HepG2 (cell line): ENCODE measurements around the gene PNPLA2. TPM values are rescaled to one million over a fixed set of nuclear protein-coding genes. Genes with fewer than 3 reads are reported as not detected.

Experiments
- AGO2 ChIP-seq: fragments of 200-400 bp; formaldehyde crosslinking; optimal IDR thresholded peaks from 2 replicates; pipeline ENCODE3; 2017; ENCODE audit warnings: mild to moderate bottlenecking, low read depth, low read length, moderate library complexity
- ARHGAP35 ChIP-seq: sonication (generic); formaldehyde crosslinking; IDR thresholded peaks from 2 replicates; pipeline ENCODE4 v1.9.0; 2022; ENCODE audit warnings: mild to moderate bottlenecking, inconsistent platforms, moderate library complexity, missing genetic modification reagents, borderline replicate concordance
- BRD4 ChIP-seq: sonication (generic); formaldehyde crosslinking; IDR thresholded peaks from 2 replicates; pipeline ENCODE4 v1.4.0; 2020; ENCODE audit warnings: missing genetic modification reagents
- CEBPB ChIP-seq: IDR thresholded peaks from 2 replicates; pipeline ENCODE4 v1.6.1; 2011; ENCODE audit warnings: low read depth, low read length, improper control_type of control experiment, borderline replicate concordance
- FOSL2 ChIP-seq: sonication (generic); formaldehyde crosslinking; IDR thresholded peaks from 2 replicates; pipeline ENCODE4 v1.4.0; 2020; ENCODE audit warnings: missing genetic modification reagents
- HES4 ChIP-seq: sonication (generic); formaldehyde crosslinking; IDR thresholded peaks from 2 replicates; pipeline ENCODE4 v1.9.0; 2021; ENCODE audit warnings: mild to moderate bottlenecking, missing genetic modification reagents, borderline replicate concordance
- HOXA5 ChIP-seq: sonication (generic); formaldehyde crosslinking; IDR thresholded peaks from 2 replicates; pipeline ENCODE4 v1.4.0; 2020; ENCODE audit warnings: missing genetic modification reagents
- KDM5B ChIP-seq: sonication (generic); formaldehyde crosslinking; IDR thresholded peaks from 2 replicates; pipeline ENCODE4 v1.4.0; 2020; ENCODE audit warnings: missing genetic modification reagents, mild to moderate bottlenecking, borderline replicate concordance
- KLF11 ChIP-seq: IDR thresholded peaks from 2 replicates; pipeline ENCODE4 v1.6.1; 2016; ENCODE audit warnings: missing compliant biosample characterization
- MTF1 ChIP-seq: sonication (generic); formaldehyde crosslinking; IDR thresholded peaks from 2 replicates; pipeline ENCODE4 v1.5.0; 2020; ENCODE audit warnings: missing genetic modification reagents
- NFE2 ChIP-seq: sonication (generic); formaldehyde crosslinking; IDR thresholded peaks from 2 replicates; pipeline ENCODE4 v1.4.0; 2020; ENCODE audit warnings: missing genetic modification reagents
- NR2F6 ChIP-seq, 2 experiments: IDR thresholded peaks; 2 replicates each; pipeline ENCODE4 v1.6.1; 2016; ENCODE audit warnings: antibody characterized with exemption in 1 of 2, mild to moderate bottlenecking in 1 of 2
- SMAD9 ChIP-seq: sonication (generic); formaldehyde crosslinking; IDR thresholded peaks from 2 replicates; pipeline ENCODE4 v1.5.1; 2020; ENCODE audit warnings: mild to moderate bottlenecking, missing genetic modification reagents
- SPEN ChIP-seq: sonication (generic); formaldehyde crosslinking; IDR thresholded peaks from 2 replicates; pipeline ENCODE4 v1.5.1; 2020; ENCODE audit warnings: low read depth, mild to moderate bottlenecking, missing genetic modification reagents
- SYNCRIP ChIP-seq: fragments of 200-400 bp; formaldehyde crosslinking; IDR thresholded peaks from 2 replicates; pipeline ENCODE4 v1.6.1; 2018; ENCODE audit warnings: mild to moderate bottlenecking, low read depth, low read length; ENCODE audit not compliant: insufficient read depth
- TBX2 ChIP-seq: sonication (generic); formaldehyde crosslinking; IDR thresholded peaks from 2 replicates; pipeline ENCODE4 v1.5.0; 2020; ENCODE audit warnings: missing genetic modification reagents, mild to moderate bottlenecking, borderline replicate concordance
- ZNF432 ChIP-seq: sonication (generic); formaldehyde crosslinking; IDR thresholded peaks from 2 replicates; pipeline ENCODE4 v1.5.0; 2020; ENCODE audit warnings: missing genetic modification reagents, mild to moderate bottlenecking, borderline replicate concordance
- ZNF737 ChIP-seq: sonication (generic); formaldehyde crosslinking; IDR thresholded peaks from 2 replicates; pipeline ENCODE4 v1.5.0; 2020; ENCODE audit warnings: missing genetic modification reagents, mild to moderate bottlenecking, borderline replicate concordance
- ZNF746 ChIP-seq: sonication (generic); formaldehyde crosslinking; IDR thresholded peaks from 2 replicates; pipeline ENCODE4 v1.8.0; 2022; ENCODE audit warnings: mild to moderate bottlenecking, missing genetic modification reagents
- ZNF816 ChIP-seq: sonication (generic); formaldehyde crosslinking; IDR thresholded peaks from 2 replicates; pipeline ENCODE4 v1.8.0; 2022; ENCODE audit warnings: missing genetic modification reagents, mild to moderate bottlenecking, borderline replicate concordance
- polyA plus RNA-seq, 8 experiments: library from polyadenylated mRNA; depleted of rRNA in 3 of 8; stranded (reverse) in 7 of 8; unstranded in 1 of 8; fragments of >200 nt; fragmentation: Illumina TruSeq in 4 of 8; extraction: Trizol in 4 of 8; gene quantifications; 2 replicates each; pipeline versions ENCODE4 v1.2.1 to v1.2.3, GENCODE V29; 2011 to 2016; ENCODE audit warnings: low read depth in 4 of 8, missing spikeins in 1 of 8, mixed read lengths in 1 of 8; ENCODE audit not compliant: insufficient read depth in 1 of 8
- total RNA-seq, 5 experiments: library from RNA; depleted of rRNA; stranded (reverse); fragments of >200 nt; fragmentation: Illumina TruSeq; extraction: Trizol; gene quantifications; 2 replicates each; pipeline ENCODE4 v1.2.3, GENCODE V29; 2016; ENCODE audit warnings: low read depth in 1 of 5
- TF ChIP-seq, protein P1 (sequence below): IDR thresholded peaks from 2 replicates; pipeline ENCODE4 v1.6.1; 2016; ENCODE audit warnings: missing compliant biosample characterization, missing genetic modification reagents, borderline replicate concordance
- TF ChIP-seq, protein P2 (sequence below): sonication (generic); formaldehyde crosslinking; IDR thresholded peaks from 2 replicates; pipeline ENCODE4 v1.4.0; 2020; ENCODE audit warnings: missing genetic modification reagents, borderline replicate concordance
- TF ChIP-seq, protein P3 (sequence below): sonication (generic); formaldehyde crosslinking; IDR thresholded peaks from 2 replicates; pipeline ENCODE4 v1.5.0; 2020; ENCODE audit warnings: mild to moderate bottlenecking, missing genetic modification reagents

The PNPLA2 gene
- total and polyA plus RNA-seq, 2 of the 13 experiments (the other 11 are each of a cell fraction or from before 2014, with no cell fraction given) = 10.5 to 43.2 TPM

DNA sequence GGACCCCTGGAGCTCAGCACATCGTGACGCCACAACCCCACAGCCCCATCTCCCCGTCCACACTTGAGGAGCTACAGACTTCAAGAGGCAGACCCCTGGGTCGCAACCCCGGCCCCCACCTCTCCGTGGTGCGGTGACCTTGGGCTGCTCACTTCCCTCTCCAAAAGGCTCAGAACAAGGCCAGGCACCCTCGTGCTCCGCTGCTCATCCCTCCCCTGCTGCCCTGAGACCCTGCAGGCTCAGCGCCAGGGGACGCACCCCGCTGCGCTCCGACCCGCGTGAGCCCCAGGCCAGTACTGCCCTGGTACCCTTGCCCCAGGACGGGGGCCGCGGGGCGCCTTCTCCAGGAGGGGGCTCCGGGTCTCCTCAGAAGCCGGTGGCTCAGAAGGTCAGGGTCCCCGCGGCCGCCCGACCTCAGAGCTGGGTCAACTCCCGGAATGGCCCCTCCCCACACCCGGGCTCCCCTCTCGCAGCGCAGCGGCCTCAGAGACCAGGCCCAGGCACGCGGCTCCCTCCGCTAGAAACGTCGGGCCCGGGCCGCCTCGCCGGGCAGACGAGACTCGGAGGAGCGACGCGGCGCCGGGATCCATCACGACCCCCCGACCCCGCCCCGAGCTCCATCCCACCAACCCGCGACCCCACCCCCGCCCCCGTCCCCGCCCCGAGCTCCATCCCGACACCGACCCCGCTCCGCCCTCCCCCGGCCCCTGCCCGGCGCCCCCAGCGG is 42.0 kb upstream of the PNPLA2 start (continued):
- TF ChIP-seq ZNF737 (CRISPR knock-in tag) = no peak
- no peak for TF ChIP-seq ZNF746
- TF ChIP-seq, protein P1, sequence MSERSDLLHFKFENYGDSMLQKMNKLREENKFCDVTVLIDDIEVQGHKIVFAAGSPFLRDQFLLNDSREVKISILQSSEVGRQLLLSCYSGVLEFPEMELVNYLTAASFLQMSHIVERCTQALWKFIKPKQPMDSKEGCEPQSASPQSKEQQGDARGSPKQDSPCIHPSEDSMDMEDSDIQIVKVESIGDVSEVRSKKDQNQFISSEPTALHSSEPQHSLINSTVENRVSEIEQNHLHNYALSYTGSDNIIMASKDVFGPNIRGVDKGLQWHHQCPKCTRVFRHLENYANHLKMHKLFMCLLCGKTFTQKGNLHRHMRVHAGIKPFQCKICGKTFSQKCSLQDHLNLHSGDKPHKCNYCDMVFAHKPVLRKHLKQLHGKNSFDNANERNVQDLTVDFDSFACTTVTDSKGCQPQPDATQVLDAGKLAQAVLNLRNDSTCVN = no peak
- TF ChIP-seq MTF1 (CRISPR knock-in tag) = no peak
- no peak for TF ChIP-seq TBX2
- TF ChIP-seq SPEN = 0 out of 2 replicates have a peak, but pooled peaks have one; percentile 1
- no peak for TF ChIP-seq NR2F6 (IDR thresholded peaks at IDR 0.05)
- no peak for TF ChIP-seq NR2F6 (CRISPR knock-in tag; IDR thresholded peaks at IDR 0.05)
- TF ChIP-seq FOSL2 (CRISPR knock-in tag) = no peak
- TF ChIP-seq, protein P2, sequence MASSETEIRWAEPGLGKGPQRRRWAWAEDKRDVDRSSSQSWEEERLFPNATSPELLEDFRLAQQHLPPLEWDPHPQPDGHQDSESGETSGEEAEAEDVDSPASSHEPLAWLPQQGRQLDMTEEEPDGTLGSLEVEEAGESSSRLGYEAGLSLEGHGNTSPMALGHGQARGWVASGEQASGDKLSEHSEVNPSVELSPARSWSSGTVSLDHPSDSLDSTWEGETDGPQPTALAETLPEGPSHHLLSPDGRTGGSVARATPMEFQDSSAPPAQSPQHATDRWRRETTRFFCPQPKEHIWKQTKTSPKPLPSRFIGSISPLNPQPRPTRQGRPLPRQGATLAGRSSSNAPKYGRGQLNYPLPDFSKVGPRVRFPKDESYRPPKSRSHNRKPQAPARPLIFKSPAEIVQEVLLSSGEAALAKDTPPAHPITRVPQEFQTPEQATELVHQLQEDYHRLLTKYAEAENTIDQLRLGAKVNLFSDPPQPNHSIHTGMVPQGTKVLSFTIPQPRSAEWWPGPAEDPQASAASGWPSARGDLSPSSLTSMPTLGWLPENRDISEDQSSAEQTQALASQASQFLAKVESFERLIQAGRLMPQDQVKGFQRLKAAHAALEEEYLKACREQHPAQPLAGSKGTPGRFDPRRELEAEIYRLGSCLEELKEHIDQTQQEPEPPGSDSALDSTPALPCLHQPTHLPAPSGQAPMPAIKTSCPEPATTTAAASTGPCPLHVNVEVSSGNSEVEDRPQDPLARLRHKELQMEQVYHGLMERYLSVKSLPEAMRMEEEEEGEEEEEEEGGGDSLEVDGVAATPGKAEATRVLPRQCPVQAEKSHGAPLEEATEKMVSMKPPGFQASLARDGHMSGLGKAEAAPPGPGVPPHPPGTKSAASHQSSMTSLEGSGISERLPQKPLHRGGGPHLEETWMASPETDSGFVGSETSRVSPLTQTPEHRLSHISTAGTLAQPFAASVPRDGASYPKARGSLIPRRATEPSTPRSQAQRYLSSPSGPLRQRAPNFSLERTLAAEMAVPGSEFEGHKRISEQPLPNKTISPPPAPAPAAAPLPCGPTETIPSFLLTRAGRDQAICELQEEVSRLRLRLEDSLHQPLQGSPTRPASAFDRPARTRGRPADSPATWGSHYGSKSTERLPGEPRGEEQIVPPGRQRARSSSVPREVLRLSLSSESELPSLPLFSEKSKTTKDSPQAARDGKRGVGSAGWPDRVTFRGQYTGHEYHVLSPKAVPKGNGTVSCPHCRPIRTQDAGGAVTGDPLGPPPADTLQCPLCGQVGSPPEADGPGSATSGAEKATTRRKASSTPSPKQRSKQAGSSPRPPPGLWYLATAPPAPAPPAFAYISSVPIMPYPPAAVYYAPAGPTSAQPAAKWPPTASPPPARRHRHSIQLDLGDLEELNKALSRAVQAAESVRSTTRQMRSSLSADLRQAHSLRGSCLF (CRISPR knock-in tag) = no peak
- no peak for TF ChIP-seq BRD4 (CRISPR knock-in tag)
- TF ChIP-seq SYNCRIP = no peak
- TF ChIP-seq NFE2 = no peak
- no peak for TF ChIP-seq SMAD9 (CRISPR knock-in tag)
- TF ChIP-seq KDM5B = peak; percentile 39; the same call in 1 of the 2 replicates
- TF ChIP-seq ZNF432 (CRISPR knock-in tag) = no peak
- TF ChIP-seq CEBPB = no peak
- TF ChIP-seq ZNF816 = no peak
- TF ChIP-seq ARHGAP35 = no peak; the same call in 1 of the 2 replicates
- 0 out of 2 replicates have a peak, but pooled peaks have one; percentile 38 for TF ChIP-seq HOXA5 (CRISPR knock-in tag)
- 0 out of 2 replicates have a peak, but pooled peaks have one; percentile 42 for TF ChIP-seq HES4 (CRISPR knock-in tag)
- TF ChIP-seq, protein P3, sequence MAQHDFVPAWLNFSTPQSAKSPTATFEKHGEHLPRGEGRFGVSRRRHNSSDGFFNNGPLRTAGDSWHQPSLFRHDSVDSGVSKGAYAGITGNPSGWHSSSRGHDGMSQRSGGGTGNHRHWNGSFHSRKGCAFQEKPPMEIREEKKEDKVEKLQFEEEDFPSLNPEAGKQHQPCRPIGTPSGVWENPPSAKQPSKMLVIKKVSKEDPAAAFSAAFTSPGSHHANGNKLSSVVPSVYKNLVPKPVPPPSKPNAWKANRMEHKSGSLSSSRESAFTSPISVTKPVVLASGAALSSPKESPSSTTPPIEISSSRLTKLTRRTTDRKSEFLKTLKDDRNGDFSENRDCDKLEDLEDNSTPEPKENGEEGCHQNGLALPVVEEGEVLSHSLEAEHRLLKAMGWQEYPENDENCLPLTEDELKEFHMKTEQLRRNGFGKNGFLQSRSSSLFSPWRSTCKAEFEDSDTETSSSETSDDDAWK = no peak
- TF ChIP-seq AGO2 = peak; percentile 84
- no peak for TF ChIP-seq KLF11 (CRISPR knock-in tag)
